Natural killer cell (primary cell): ENCODE measurements around the gene ZFP36L2. TPM values are rescaled to one million over a fixed set of nuclear protein-coding genes. Genes with fewer than 3 reads are reported as not detected.

Experiments used
- ATAC-seq, 3 donors: fragments of 150-1000 bp in 2 of 3; fragments of 200-7000 bp in 1 of 3; cut with Tn5 transposase; 1 replicate in 1 of 3; 2 replicates in 2 of 3; pipeline ENCODE4 v1.10.0; 2021; ENCODE audit warnings: mild to moderate bottlenecking in 2 of 3, moderate library complexity in 2 of 3
- DNase-seq, 2 donors: peaks; one replicate each; pipeline versions ENCODE4 v3.0.0 to v3.0.0-alpha.2; 2013 to 2021; ENCODE audit warnings: mixed read lengths in 1 of 2
- H3K27ac ChIP-seq: one replicate; pipeline ENCODE4 v1.5.1; 2013; ENCODE audit warnings: mild to moderate bottlenecking, low read length
- H3K27me3 ChIP-seq: one replicate; pipeline ENCODE4 v1.6.1; 2013; ENCODE audit warnings: low read length; ENCODE audit not compliant: control insufficient read depth, insufficient read depth
- H3K36me3 ChIP-seq: one replicate; pipeline ENCODE4 v1.6.1; 2013; ENCODE audit warnings: low read length; ENCODE audit not compliant: control insufficient read depth, insufficient read depth
- H3K4me1 ChIP-seq: one replicate; pipeline ENCODE4 v1.6.1; 2013; ENCODE audit warnings: low read length; ENCODE audit not compliant: control insufficient read depth, insufficient read depth
- H3K4me3 ChIP-seq: one replicate; pipeline ENCODE4 v1.5.1; 2013; ENCODE audit warnings: low read length
- H3K9me3 ChIP-seq: one replicate; pipeline ENCODE4 v1.6.1; 2013; ENCODE audit warnings: low read length; ENCODE audit not compliant: control insufficient read depth, insufficient read depth
- H3K27ac Mint-ChIP-seq, 2 donors: one replicate each; pipeline ENCODE4 v1.8.0; 2022; ENCODE audit warnings: mild to moderate bottlenecking in 2 of 2, mixed read lengths in 2 of 2, moderate library complexity in 1 of 2
- H3K27me3 Mint-ChIP-seq, 2 donors: one replicate each; pipeline ENCODE4 v1.8.0; 2022; ENCODE audit warnings: low read depth in 2 of 2, mixed read lengths in 2 of 2
- H3K36me3 Mint-ChIP-seq: one replicate; pipeline ENCODE4 v1.8.0; 2022; ENCODE audit warnings: mixed read lengths
- H3K4me1 Mint-ChIP-seq, 2 donors: one replicate each; pipeline ENCODE4 v1.8.0; 2022; ENCODE audit warnings: mixed read lengths in 2 of 2
- H3K4me3 Mint-ChIP-seq: one replicate; pipeline ENCODE4 v1.8.0; 2022; ENCODE audit warnings: mild to moderate bottlenecking, moderate library complexity, mixed read lengths
- H3K9me3 Mint-ChIP-seq, 2 donors: one replicate each; pipeline ENCODE4 v1.8.0; 2022; ENCODE audit warnings: mixed read lengths in 2 of 2
- CTCF ChIP-seq: fragments of 200-600 bp; IDR thresholded peaks from one replicate; pipeline ENCODE4 v1.8.0; 2022; ENCODE audit warnings: antibody characterized with exemption
- WGBS: methylation state at CpG from one replicate; pipeline ENCODE4 v1.1.7; 2013; ENCODE audit warnings: missing lambda C conversion rate; ENCODE audit not compliant: insufficient coverage; 5-methylcytosine and 5-hydroxymethylcytosine counted together
- intact Hi-C: fragments of 100-400 bp; cut with micrococcal nuclease; formaldehyde crosslinking; loops from one replicate; pipeline ENCODE4 v1.14.2; 2022
- total RNA-seq, 4 donors: library from RNA; stranded (reverse); fragments of 120-200 nt in 1 of 4; gene quantifications; one replicate each; pipeline versions ENCODE4 v1.2.3 to v1.2.4, GENCODE V29; 2013 to 2022

Gene ZFP36L2
- total RNA-seq, 3 donors from 2014 or later (not counting 1 experiment from before 2014, with no cell fraction given) = 376 to 428 (median 418) TPM

- no peak for TF ChIP-seq CTCF
- Mint-ChIP-seq H3K9me3 (no peaks in the 10 kb centered on the region), H3K4me3 (peak overlapping the region; percentile 82), H3K27ac (peak overlapping the region; percentile 90 to 99), H3K36me3 (peaks cover 20% of the 10 kb centered on the region), H3K4me1 (peaks cover 65 to 66% of the 10 kb centered on the region in 2 donors), H3K27me3 (peaks cover 0 to 4% of the 10 kb centered on the region in 2 donors)
- DNase-seq (no peak), ATAC-seq (no peak)
- Histone ChIP-seq H3K4me1 (peaks cover 58% of the 10 kb centered on the region), H3K27me3 (no peaks in the 10 kb centered on the region), H3K9me3 (no peaks in the 10 kb centered on the region), H3K4me3 (peak overlapping the region; percentile 92), H3K36me3 (peaks cover 36% of the 10 kb centered on the region), H3K27ac (peak overlapping the region; percentile 96)
- intact Hi-C loops = no loop called here
- whole genome bisulfite sequencing = 0% methylated on average over 5 of the region's 5 CpGs
These were observed 5.7 kb downstream of the ZFP36L2 start for GRCh38 chr2:43220760-43221123.

- Mint-ChIP-seq H3K4me1 (peaks cover 66 to 68% of the 10 kb centered on the region in 2 donors), H3K27me3 (peaks cover 0 to 4% of the 10 kb centered on the region in 2 donors), H3K27ac (peak overlapping the region; percentile 90 to 99), H3K4me3 (peak overlapping the region; percentile 82), H3K9me3 (no peaks in the 10 kb centered on the region), H3K36me3 (peaks cover 20% of the 10 kb centered on the region)
- ATAC-seq (no peak), DNase-seq (no peak)
- intact Hi-C loops = no loop called here
- no peaks in the 10 kb centered on the region for H3K27me3 ChIP-seq
- H3K9me3 ChIP-seq = no peaks in the 10 kb centered on the region
- 0% methylated on average over 9 of the region's 10 CpGs for WGBS
- no peak for TF ChIP-seq CTCF
- peaks cover 58% of the 10 kb centered on the region for H3K4me1 ChIP-seq
- peaks cover 33% of the 10 kb centered on the region for H3K36me3 ChIP-seq
- peak overlapping the region; percentile 92 for H3K4me3 ChIP-seq
- H3K27ac ChIP-seq = peak overlapping the region; percentile 96
These were observed 6.1 kb downstream of the ZFP36L2 start for GRCh38 chr2:43220229-43220751.

- no peaks in the 10 kb centered on the region for H3K9me3 ChIP-seq
- under 1% methylated on average over 35 of the region's 35 CpGs for WGBS
- peak; percentile 73 to 93 for DNase-seq
- H3K4me1 ChIP-seq = peaks cover 58% of the 10 kb centered on the region
- peak overlapping the region; percentile 96 for H3K27ac ChIP-seq
- no peak for TF ChIP-seq CTCF
- Mint-ChIP-seq H3K27ac (peak overlapping the region; percentile 90 to 99), H3K9me3 (no peaks in the 10 kb centered on the region), H3K27me3 (peaks cover 0 to 4% of the 10 kb centered on the region in 2 donors), H3K36me3 (peaks cover 20% of the 10 kb centered on the region), H3K4me1 (peaks cover 66 to 68% of the 10 kb centered on the region in 2 donors), H3K4me3 (peak overlapping the region; percentile 82)
- peak overlapping the region; percentile 92 for H3K4me3 ChIP-seq
- no peaks in the 10 kb centered on the region for H3K27me3 ChIP-seq
- intact Hi-C loops = loop anchor here (1.0 kb wide), 3 partner anchors 9 to 88 kb away; no protein-coding TSS in a partner anchor
- peak; percentile 39 to 70 (median 57) for ATAC-seq
- H3K36me3 ChIP-seq = peaks cover 29% of the 10 kb centered on the region
These were observed 6.8 kb downstream of the ZFP36L2 start for GRCh38 chr2:43219383-43220228.
